ENCODE data around the gene ZNF382. TPM values are rescaled to one million over a fixed set of nuclear protein-coding genes. Genes with fewer than 3 reads are reported as not detected.
"Not testable (repeated sequence)": the region's sequence is repeated elsewhere in the genome, so short reads cannot be mapped to it uniquely, and the experiment has no call there.

Gene ZNF382
- total and polyA plus RNA-seq, 5 donors from 2014 or later, result 6.7 to 9.0 (median 8.9) TPM

- H3K36me3 Mint-ChIP-seq, result peaks cover 42% of the 10 kb centered on the region
- no peak overlapping the region for H3K27ac Mint-ChIP-seq
- Histone ChIP-seq H3K4me1 (ENCODE audit: control insufficient read depth, insufficient read depth, low read length, poor library complexity, severe bottlenecking) (peaks cover 16% of the 10 kb centered on the region), H3K4me3 (ENCODE audit: low read depth, low read length) (no peak overlapping the region), H3K9me3 (ENCODE audit: control insufficient read depth in 2 of 2, low read length in 2 of 2) (peaks cover 31 to 47% of the 10 kb centered on the region in 2 experiments), H3K27me3 (ENCODE audit: control insufficient read depth, insufficient read depth, low read length) (no peaks in the 10 kb centered on the region), H3K36me3 (ENCODE audit: control insufficient read depth, insufficient read depth, low read length) (peaks cover 47% of the 10 kb centered on the region), H3K27ac (ENCODE audit: insufficient read depth, low read length, poor library complexity, severe bottlenecking) (no peak overlapping the region)
- peak overlapping the region in 2 of 4 donors; percentile 28 to 51 for H3K4me3 Mint-ChIP-seq
- peaks cover 12 to 28% (median 21%) of the 10 kb centered on the region in 4 donors for H3K4me1 Mint-ChIP-seq
- DNase-seq (no peak), ATAC-seq (ENCODE audit: low read depth in 2 of 2) (no peak)
- H3K9me3 Mint-ChIP-seq, result peaks cover 0 to 30% (median 14%) of the 10 kb centered on the region in 7 donors
- H3K27me3 Mint-ChIP-seq, result no peaks in the 10 kb centered on the region
Observed at GRCh38 chr19:36577271-36577996, 27.7 kb upstream of the ZNF382 start.

DNA sequence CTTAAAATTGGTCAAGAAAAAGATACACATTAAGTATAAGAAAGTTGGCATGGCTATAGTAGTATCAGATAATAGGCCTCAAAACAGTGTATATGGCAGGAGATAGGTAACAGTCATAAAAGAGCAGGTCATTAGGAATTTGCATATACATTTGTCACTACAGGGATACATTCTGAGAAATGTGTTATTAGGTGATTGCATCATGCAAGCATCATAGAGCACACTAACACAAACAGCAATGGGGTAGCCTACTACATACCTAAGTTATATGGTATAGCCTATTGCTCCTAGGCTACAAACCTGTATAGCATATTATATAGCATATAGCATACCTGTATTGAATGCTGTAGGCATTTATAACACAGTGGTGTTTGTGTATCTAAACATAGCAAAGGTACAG is 25.9 kb upstream of the ZNF382 start:
- H3K4me1 Mint-ChIP-seq, result peaks cover 6 to 17% (median 8%) of the 10 kb centered on the region in 4 donors
- H3K9me3 Mint-ChIP-seq, result peaks cover 0 to 29% (median 18%) of the 10 kb centered on the region in 7 donors
- Histone ChIP-seq H3K36me3 (ENCODE audit: control insufficient read depth, insufficient read depth, low read length) (peaks cover 59% of the 10 kb centered on the region), H3K4me1 (ENCODE audit: control insufficient read depth, insufficient read depth, low read length, poor library complexity, severe bottlenecking) (peaks cover 2% of the 10 kb centered on the region), H3K4me3 (ENCODE audit: low read depth, low read length) (no peak overlapping the region), H3K27ac (ENCODE audit: insufficient read depth, low read length, poor library complexity, severe bottlenecking) (no peak overlapping the region), H3K9me3 (ENCODE audit: control insufficient read depth in 2 of 2, low read length in 2 of 2) (peaks cover 40 to 64% of the 10 kb centered on the region in 2 experiments), H3K27me3 (ENCODE audit: control insufficient read depth, insufficient read depth, low read length) (no peaks in the 10 kb centered on the region)
- ATAC-seq (ENCODE audit: low read depth in 2 of 2) (no peak), DNase-seq (no peak)
- peak overlapping the region in 1 of 4 donors; percentile 41 for H3K4me3 Mint-ChIP-seq
- no peak overlapping the region for H3K27ac Mint-ChIP-seq
- peaks cover 52% of the 10 kb centered on the region for H3K36me3 Mint-ChIP-seq
- no peaks in the 10 kb centered on the region for H3K27me3 Mint-ChIP-seq

GRCh38 chr19:36602681-36603080 is 2.4 kb upstream of the ZNF382 start:
- not testable (repeated sequence) for H3K27me3 Mint-ChIP-seq; DNase-seq; H3K36me3 ChIP-seq (ENCODE audit: control insufficient read depth, insufficient read depth, low read length); H3K4me3 ChIP-seq (ENCODE audit: low read depth, low read length); H3K27me3 ChIP-seq (ENCODE audit: control insufficient read depth, insufficient read depth, low read length); ATAC-seq (ENCODE audit: low read depth in 2 of 2); H3K36me3 Mint-ChIP-seq; H3K27ac ChIP-seq (ENCODE audit: insufficient read depth, low read length, poor library complexity, severe bottlenecking)
- Mint-ChIP-seq H3K27ac (peak overlapping the region in 1 of 3 donors; percentile 88), H3K9me3 (peaks cover 0 to 19% (median 5%) of the 10 kb centered on the region in 7 donors), H3K4me1 (peaks cover 16 to 36% (median 19%) of the 10 kb centered on the region in 4 donors), H3K4me3 (peak overlapping the region in 2 of 4 donors; percentile 26 to 68)
- Histone ChIP-seq H3K9me3 (ENCODE audit: control insufficient read depth in 2 of 2, low read length in 2 of 2) (peaks cover 13 to 21% of the 10 kb centered on the region in 2 experiments), H3K4me1 (ENCODE audit: control insufficient read depth, insufficient read depth, low read length, poor library complexity, severe bottlenecking) (peaks cover 19% of the 10 kb centered on the region)

DNA sequence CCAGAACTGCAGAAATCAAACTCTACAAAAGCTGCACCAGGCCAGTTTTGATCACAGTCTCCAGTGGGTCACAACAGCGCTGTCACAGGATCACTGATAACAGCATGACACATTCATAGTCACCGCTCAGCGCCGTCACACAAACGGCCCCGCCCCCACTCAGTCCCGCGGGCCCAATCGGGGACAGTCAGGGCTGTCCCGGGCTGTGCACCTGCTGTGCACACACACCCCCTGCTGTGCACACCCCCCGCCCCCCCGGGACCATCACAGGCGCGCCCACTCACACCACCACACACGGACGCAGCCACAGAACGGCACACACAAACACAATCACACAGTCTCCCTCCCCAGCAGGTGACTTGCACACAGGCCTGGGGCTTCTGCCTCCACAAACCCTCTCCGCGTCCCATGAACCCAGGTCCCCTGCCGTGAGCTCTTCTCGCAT is 435 bp upstream of the ZNF382 start:
- Histone ChIP-seq H3K4me1 (ENCODE audit: control insufficient read depth, insufficient read depth, low read length, poor library complexity, severe bottlenecking) (peaks cover 19% of the 10 kb centered on the region), H3K4me3 (ENCODE audit: low read depth, low read length) (peak overlapping the region; percentile 83), H3K27ac (ENCODE audit: insufficient read depth, low read length, poor library complexity, severe bottlenecking) (peak overlapping the region; percentile 96), H3K36me3 (ENCODE audit: control insufficient read depth, insufficient read depth, low read length) (peaks cover 9% of the 10 kb centered on the region), H3K27me3 (ENCODE audit: control insufficient read depth, insufficient read depth, low read length) (no peaks in the 10 kb centered on the region), H3K9me3 (ENCODE audit: control insufficient read depth in 2 of 2, low read length in 2 of 2) (peaks cover 0 to 5% of the 10 kb centered on the region in 2 experiments)
- Mint-ChIP-seq H3K4me3 (peak overlapping the region; percentile 93 to 99 (median 96)), H3K27me3 (no peaks in the 10 kb centered on the region), H3K27ac (peak overlapping the region; percentile 88 to 97 (median 91)), H3K9me3 (peaks cover 0 to 14% (median 5%) of the 10 kb centered on the region in 7 donors), H3K4me1 (peaks cover 20 to 45% (median 23%) of the 10 kb centered on the region in 4 donors), H3K36me3 (peaks cover 25% of the 10 kb centered on the region)
- ATAC-seq (ENCODE audit: low read depth in 2 of 2) (peak; percentile 91 to 92), DNase-seq (peak; percentile 73 to 87 (median 81))

DNA sequence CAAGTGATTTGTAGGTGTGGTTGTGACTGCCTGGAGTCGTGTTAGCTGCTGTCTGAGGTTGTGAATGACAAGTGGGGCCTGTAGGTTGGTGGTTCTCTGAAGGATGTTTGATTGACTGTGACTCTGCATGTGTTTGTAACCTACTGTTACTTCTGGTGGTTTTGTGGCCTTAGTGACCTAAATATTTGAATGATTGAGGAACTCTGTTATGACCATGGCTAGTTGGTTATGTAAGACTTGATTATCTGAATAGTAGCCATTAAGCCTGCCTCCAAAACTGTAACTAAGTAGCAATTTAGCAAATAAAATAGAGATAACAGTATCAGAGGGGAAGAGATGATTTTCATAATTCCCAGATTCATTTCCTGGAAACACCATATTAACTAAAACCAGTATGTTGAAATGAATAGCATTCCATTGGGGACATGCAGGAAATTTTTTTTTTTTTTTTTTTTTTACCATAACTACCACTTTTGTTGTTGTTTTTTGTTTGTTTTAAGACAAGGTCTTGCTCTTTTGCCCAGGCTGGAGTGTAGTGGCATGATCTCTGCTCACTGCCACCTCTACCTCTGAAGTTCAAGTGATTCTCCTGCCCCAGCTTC is 865 bp downstream of the ZNF382 start:
- H3K4me3 ChIP-seq (ENCODE audit: low read depth, low read length), result peak overlapping the region; percentile 83
- Mint-ChIP-seq H3K4me1 (peaks cover 20 to 45% (median 23%) of the 10 kb centered on the region in 4 donors), H3K9me3 (peaks cover 0 to 13% (median 5%) of the 10 kb centered on the region in 7 donors), H3K4me3 (peak overlapping the region; percentile 93 to 99 (median 96)), H3K27me3 (no peaks in the 10 kb centered on the region), H3K27ac (peak overlapping the region; percentile 88 to 97 (median 91)), H3K36me3 (peaks cover 38% of the 10 kb centered on the region)
- peaks cover 19% of the 10 kb centered on the region for H3K4me1 ChIP-seq (ENCODE audit: control insufficient read depth, insufficient read depth, low read length, poor library complexity, severe bottlenecking)
- H3K9me3 ChIP-seq (ENCODE audit: control insufficient read depth in 2 of 2, low read length in 2 of 2), result peaks cover 0 to 3% of the 10 kb centered on the region in 2 experiments
- H3K36me3 ChIP-seq (ENCODE audit: control insufficient read depth, insufficient read depth, low read length), result peaks cover 20% of the 10 kb centered on the region
- no peak for DNase-seq
- ATAC-seq (ENCODE audit: low read depth in 2 of 2), result peak; percentile 3 to 8
- peak overlapping the region; percentile 96 for H3K27ac ChIP-seq (ENCODE audit: insufficient read depth, low read length, poor library complexity, severe bottlenecking)
- no peaks in the 10 kb centered on the region for H3K27me3 ChIP-seq (ENCODE audit: control insufficient read depth, insufficient read depth, low read length)

DNA sequence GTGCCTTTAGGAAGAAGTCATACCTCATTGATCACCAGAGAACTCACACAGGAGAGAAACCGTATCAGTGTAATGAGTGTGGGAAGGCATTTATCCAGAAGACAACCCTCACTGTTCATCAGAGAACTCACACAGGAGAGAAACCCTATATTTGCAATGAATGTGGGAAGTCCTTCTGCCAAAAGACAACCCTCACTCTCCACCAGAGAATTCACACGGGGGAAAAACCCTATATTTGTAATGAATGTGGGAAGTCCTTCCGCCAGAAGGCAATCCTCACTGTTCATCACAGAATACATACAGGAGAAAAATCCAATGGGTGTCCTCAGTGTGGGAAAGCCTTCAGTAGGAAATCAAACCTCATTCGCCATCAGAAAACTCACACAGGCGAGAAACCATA is 21.9 kb downstream of the ZNF382 start:
- H3K36me3 Mint-ChIP-seq, result peaks cover 28% of the 10 kb centered on the region
- H3K4me3 Mint-ChIP-seq, result no peak overlapping the region
- no peaks in the 10 kb centered on the region for H3K4me1 ChIP-seq (ENCODE audit: control insufficient read depth, insufficient read depth, low read length, poor library complexity, severe bottlenecking)
- no peak overlapping the region for H3K4me3 ChIP-seq (ENCODE audit: low read depth, low read length)
- peaks cover 0 to 4% (median 0%) of the 10 kb centered on the region in 4 donors for H3K4me1 Mint-ChIP-seq
- H3K27ac ChIP-seq (ENCODE audit: insufficient read depth, low read length, poor library complexity, severe bottlenecking), result no peak overlapping the region
- peaks cover 76 to 96% of the 10 kb centered on the region in 2 experiments for H3K9me3 ChIP-seq (ENCODE audit: control insufficient read depth in 2 of 2, low read length in 2 of 2)
- H3K27me3 ChIP-seq (ENCODE audit: control insufficient read depth, insufficient read depth, low read length), result no peaks in the 10 kb centered on the region
- no peaks in the 10 kb centered on the region for H3K36me3 ChIP-seq (ENCODE audit: control insufficient read depth, insufficient read depth, low read length)
- ATAC-seq (ENCODE audit: low read depth in 2 of 2) (no peak), DNase-seq (no peak)
- H3K27me3 Mint-ChIP-seq, result no peaks in the 10 kb centered on the region
- H3K9me3 Mint-ChIP-seq, result peaks cover 2 to 89% (median 35%) of the 10 kb centered on the region in 7 donors
- peak overlapping the region in 1 of 3 donors; percentile 63 for H3K27ac Mint-ChIP-seq

GRCh38 chr19:36635342-36635741 is 30.2 kb downstream of the ZNF382 start:
- Histone ChIP-seq H3K4me3 (ENCODE audit: low read depth, low read length) (no peak overlapping the region), H3K27ac (ENCODE audit: insufficient read depth, low read length, poor library complexity, severe bottlenecking) (no peak overlapping the region), H3K36me3 (ENCODE audit: control insufficient read depth, insufficient read depth, low read length) (peaks cover 20% of the 10 kb centered on the region), H3K4me1 (ENCODE audit: control insufficient read depth, insufficient read depth, low read length, poor library complexity, severe bottlenecking) (no peaks in the 10 kb centered on the region), H3K27me3 (ENCODE audit: control insufficient read depth, insufficient read depth, low read length) (no peaks in the 10 kb centered on the region), H3K9me3 (ENCODE audit: control insufficient read depth in 2 of 2, low read length in 2 of 2) (peaks cover 81 to 95% of the 10 kb centered on the region in 2 experiments)
- H3K27ac Mint-ChIP-seq, result no peak overlapping the region
- H3K4me3 Mint-ChIP-seq, result peak overlapping the region in 1 of 4 donors; percentile 32
- H3K9me3 Mint-ChIP-seq, result peaks cover 0 to 90% (median 32%) of the 10 kb centered on the region in 7 donors
- no peaks in the 10 kb centered on the region for H3K4me1 Mint-ChIP-seq
- DNase-seq (no peak), ATAC-seq (ENCODE audit: low read depth in 2 of 2) (no peak)
- H3K27me3 Mint-ChIP-seq, result no peaks in the 10 kb centered on the region
- H3K36me3 Mint-ChIP-seq, result peaks cover 19% of the 10 kb centered on the region
